Stimulated activated CD8-positive, alpha-beta memory T cell treated with anti-CD3 and anti-CD28 coated beads, Interleukin-12 subunit alpha, Interleukin-12 subunit beta, amount 100 ng/mL, for 1 hour (primary cell): ENCODE data around the gene AIF1L.
"Not testable (repeated sequence)": the region's sequence is repeated elsewhere in the genome, so short reads cannot be mapped to it uniquely, and the experiment has no call there.

Experiments used
- DNase-seq: peaks from one replicate; pipeline ENCODE4 v3.0.0-alpha.2; 2020; ENCODE audit warnings: low read depth

AIF1L gene

DNA sequence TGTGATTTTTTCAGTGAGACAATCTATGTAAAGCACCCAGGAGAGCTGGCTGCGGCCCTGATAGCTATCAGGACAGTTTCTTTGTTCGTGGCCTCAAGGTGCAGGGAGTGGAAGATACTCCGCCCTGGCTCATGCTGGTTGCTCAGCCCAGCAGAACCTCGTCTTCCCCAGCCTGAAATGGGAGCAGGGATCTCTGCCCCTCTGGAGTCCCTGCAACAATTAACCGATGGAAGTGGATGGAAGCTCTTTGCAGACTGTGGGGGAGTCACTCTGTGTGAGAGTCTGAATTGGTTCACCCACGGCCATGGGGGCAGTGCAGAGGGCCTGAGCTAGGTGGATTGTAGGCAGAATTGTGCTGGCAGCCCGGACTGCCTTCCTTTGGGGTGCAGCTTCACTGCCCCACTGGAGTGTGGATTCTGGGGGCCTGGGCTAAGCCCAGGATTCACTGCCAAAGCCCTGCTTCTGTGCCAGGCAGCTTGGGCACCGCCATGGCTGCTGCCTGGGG is 2.8 kb downstream of the AIF1L start:
- no peak for DNase-seq

DNA sequence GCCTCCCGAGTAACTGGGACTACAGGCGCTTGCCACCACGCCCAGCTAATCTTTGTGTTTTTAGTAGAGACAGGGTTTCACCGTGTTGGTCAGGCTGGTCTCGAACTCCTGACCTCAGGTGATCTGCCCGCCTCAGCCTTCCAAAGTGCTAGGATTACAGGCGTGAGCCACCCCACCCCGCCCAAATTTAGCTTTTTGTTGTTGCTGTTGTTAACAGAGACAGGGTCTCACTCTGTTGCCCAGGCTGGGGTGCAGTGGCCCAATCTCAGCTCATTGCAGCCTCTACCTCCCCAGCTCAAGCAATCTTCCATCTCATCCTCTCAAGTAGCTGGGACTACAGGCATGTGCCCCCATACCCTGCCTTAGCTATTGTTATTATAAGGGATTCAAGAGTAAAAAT is 3.5 kb downstream of the AIF1L start:
- not testable (repeated sequence) for DNase-seq

DNA sequence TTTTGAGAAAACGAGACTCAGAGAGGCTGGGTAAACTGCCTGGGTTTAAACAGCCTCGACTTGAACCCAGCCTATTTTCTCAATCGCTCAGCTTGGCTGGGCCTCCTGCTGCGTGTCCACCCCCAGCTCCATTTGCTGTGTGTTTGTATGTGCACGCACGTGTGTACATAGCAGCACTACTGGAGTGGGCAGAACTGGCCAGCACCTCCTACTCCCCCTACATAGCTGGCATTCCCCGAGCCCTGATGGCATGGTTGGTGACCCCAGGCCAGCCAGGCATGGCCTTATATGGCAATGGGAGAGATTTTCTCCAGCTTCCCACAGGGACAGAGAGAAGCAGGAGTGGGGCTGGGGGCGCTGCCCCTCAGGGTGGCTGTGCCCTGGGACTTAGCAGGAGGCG is 4.1 kb downstream of the AIF1L start:
- DNase-seq: no peak

DNA sequence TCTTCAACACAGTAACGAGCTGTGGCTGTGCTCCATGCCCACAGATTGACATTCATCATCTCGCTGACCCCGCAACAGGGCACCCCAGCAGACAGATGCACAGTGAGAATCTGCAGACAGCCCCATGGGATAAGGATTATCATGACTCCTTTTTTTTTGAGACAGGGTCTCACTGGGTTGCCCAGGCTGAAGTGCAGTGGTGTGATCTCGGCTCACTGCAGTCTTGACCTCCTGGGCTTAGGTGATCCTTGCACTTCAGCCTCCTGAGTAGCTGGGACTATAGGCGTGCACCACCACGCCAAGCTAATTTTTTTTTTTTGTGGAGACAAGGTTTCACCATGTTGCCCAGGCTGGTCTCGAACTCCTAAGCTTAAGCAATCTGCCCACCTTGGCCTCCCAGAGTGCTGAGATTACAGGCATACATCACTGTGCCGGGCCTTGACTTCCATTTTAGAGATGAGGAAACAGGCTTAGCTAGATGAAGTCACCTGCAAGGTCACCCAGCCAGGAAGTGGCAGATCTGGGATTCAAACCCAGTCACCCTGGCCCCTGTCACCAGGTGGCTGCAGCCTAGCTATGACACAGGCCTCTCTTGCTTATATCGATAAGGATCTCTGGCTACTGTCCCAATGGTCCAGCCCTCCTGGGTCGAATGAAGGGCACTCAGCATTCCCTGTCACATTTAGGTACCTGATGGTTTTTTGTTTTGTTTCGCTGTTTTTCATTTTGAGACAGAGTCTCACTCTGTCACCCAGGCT is 5.1 kb downstream of the AIF1L start:
- DNase-seq: no peak

DNA sequence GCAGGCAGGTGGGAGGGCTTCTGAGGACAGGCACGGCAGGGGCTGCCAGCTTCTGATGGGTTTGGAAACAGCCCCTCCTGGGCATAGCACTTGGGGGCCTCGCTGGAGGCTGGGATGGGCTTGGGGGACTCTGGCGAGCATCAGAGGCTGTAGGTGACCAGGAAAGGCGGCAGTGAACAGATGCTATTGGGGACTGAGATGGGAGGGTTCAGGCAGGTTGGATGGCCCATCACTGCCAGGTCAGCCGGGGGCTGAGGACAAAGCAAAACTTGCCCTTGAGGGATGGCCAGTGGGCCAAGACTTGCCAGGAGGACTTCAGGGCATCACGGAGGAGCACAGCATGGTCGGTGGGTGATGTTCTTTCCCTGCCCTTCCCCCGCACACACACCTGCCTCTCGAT is 6.7 kb downstream of the AIF1L start:
- DNase-seq: no peak

DNA sequence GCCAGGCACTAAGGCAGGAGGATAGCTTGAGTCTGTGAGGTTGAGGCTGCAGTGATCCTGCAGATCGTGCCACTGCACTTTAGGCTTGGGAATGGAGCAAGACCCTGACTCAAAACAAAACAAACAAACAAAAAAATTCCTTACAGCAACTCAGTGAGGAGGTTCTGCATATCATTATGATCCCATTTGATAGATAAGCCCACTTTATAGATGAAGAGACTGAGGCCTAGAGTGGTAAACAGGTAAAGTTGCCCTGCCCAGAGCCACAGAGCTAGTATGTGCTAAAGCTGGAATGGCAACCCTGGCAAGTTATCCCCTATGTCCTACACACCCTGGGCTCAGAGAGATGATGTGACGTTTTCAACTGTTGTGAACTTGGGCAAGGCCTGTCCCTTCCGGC is 7.2 kb downstream of the AIF1L start:
- no peak for DNase-seq

DNA sequence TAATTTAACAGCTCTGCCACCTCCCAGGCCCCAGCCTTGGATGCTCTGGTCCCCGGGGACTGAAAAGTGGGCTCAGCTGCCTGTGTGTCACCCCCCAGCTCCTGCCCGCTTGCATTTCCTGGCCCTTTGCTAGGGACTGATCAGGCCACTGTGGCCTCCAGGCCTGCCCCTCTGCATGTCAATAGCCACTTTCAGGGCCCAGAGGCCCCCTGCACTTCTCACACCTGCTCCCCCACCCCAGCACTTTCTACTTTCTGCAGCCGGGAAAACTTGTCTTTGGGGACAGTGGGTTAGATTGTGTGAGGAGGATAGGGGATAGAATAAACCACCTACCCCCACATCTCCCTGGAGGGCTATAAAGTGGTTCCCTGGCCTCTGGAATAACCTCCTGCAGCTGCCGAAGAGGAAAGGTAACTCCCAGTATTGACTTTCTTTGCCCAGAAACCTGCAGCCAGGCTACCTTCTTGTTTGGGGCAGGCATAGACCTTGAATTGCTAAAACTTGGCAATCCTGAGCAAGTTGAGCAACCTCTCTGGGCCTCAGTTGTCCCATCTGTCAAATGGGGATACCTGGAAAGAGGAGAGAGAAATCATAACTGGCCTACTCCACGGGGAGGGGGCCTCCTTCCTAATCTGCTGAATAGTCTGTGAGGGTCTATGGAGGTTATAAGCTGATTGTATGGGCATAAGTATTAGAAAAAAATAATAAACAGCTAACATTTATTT is 7.8 kb downstream of the AIF1L start:
- no peak for DNase-seq

DNA sequence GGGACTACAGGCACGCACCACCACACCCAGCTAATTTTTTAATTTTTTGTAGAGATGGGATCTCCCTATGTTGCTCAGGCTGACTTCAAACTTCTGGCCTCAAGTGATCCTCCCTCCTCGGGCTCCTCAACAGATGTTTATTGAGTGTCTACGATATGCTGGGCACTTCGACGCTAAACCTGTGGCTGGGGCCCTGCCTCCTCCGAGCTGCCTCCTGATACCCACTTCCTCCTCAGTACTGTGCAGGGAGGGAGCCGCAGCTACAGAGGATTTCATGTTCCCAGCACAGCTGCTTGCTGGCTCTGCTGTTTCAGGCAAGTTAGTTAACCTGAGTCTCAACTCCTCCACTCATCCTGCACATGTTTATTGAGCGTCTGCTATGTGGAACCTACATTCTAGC is 9.6 kb downstream of the AIF1L start:
- DNase-seq: no peak

DNA sequence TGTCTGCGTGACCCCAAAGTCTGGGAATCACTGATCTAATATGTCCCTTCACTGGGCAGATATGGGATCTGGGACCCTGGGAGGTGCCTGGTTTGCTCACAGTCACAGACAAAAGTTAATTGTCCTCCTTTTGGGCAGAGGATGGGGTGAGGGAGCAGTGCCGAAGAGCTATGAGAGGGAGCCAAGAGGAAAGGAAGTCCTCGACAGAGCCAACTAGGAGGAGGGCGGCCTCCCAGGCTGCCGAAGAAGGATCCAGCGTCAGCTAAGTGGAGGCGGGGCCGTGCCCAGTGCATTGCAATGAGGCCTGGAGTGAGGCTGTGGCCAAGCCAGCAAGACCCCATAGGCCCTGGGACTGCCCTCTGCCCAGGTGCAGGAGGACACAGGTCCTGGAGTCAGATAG is 11.4 kb downstream of the AIF1L start:
- no peak for DNase-seq

DNA sequence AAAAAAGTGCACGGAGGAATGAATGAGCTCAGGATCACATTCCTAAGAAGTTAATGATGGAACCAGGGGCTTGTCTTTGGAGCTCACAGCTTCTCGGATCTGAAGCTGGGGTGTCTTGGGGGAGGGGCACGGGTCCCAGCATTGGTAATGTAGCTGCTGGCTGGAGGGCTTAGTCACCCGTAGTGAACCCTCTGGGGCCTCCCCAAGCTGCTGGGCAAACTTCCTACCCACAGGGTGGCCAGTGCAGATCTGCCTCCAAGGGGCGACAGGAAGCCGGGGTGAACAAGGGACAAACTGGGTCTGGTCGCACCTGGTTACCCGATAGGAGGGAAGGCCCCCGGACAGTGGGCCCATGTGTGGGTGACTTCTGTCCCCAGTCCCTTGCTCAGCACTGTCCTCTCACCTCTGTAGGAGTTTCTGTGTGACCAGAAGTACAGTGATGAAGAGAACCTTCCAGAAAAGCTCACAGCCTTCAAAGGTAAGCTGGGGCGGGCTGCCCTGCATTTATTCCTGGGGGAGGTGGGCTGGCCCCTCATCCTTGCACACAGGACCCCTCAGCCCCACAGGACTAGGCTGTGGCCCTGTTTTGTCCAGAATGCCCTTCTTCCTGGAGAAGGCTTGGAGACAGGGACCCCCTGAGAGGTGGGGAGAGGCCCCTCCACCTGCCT is 15.0 kb downstream of the AIF1L start:
- DNase-seq: no peak

DNA sequence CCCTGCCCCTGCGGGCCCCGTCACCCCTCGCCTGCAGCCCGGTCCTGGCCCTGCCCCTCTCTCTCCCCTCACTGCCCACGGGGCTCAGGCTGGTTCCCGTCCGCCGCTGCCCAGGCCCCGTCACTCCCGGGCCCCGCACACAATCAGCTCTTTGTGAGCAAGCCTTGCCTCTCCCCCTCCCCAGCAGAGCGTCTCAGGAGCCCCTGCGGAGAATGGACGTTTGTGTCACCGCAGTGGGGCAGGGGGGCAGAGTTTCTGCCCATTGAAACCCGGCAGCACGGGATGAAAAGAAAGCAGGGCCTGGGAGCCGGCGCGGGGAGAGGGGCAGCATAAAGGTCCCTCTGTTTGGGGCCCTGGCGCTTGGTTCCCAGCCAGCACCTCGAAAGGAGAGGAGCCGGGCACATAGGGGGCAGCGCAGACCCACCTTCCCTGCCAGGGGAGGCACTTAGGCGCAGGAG is 15.6 kb downstream of the AIF1L start:
- no peak for DNase-seq

DNA sequence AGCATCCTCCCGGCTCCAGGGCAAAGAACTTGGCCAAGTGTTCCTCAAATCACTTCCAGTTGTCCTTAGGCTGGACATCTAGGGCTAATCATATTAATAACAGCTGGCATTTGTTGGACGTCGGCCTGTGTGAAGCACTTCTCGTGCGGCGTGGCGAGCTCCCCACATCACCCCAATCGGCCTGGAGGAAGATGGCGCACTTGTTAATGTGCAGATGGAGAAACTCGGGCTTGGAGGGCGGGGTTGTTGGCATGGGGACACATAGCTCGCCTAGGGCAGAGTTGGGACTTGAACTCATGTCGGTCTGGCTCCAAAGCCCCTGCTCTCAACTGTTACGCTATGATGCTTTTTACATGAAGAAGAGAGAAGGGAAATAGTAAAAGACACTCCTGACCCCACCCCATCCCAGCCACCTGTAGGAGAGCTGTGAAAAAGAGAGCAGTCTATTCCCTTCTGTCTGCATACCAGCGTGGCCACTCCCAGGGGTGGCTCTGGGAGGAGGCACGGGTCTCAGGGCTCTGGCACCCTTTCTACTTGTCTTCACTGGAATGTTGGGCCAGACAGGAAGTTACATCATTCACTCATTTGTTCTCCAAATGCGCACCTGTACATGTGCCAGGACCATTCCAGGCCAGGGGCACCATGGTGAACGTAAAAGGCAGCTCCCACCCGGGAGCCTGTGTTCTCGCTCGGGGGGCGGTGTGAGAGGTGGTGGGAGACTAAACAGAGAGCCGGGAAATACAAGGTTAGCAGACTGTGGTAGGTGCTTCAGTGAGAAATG is 16.2 kb downstream of the AIF1L start:
- no peak for DNase-seq

DNA sequence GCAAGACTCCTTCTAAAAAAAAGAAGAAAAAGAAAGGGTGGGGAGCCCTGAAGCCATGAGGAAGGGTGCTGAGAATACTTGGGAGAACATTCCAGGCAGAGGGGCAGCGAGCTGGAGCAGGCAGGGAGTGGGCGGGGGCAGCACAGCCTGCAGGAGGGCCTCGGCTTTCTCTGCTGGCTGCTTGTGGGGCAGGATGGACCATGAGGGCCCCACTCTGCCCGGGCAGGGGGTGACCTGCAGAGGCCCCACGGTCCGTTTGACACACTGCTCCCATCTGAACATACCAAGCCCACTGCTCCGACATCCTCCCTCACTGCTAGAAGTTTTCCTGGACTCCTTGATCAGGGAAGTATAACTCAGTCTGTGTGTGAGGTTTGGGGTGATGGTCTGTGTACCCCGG is 17.3 kb downstream of the AIF1L start:
- DNase-seq: no peak

DNA sequence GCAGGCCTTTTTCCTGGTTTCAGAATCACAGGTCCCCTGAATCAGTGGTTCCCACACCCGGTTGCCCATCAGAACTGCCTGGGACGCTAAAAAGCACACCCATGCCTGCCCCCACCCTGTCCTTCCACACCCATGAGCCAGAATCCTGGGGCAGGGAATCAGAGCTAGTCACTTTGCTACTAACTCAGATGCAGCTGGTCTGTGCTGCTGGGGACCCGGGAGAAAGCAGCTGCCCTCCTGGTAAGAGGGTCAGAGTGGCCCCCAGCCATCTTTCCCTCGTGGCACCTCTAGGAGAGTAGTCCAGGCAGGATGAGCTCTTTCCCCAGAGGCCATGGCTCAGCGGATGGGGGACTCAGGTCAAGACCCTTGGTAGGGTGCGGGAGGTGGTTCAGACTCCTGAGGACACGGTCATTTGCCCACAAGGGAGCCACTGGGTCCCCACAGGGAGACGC is 17.8 kb downstream of the AIF1L start:
- no peak for DNase-seq

DNA sequence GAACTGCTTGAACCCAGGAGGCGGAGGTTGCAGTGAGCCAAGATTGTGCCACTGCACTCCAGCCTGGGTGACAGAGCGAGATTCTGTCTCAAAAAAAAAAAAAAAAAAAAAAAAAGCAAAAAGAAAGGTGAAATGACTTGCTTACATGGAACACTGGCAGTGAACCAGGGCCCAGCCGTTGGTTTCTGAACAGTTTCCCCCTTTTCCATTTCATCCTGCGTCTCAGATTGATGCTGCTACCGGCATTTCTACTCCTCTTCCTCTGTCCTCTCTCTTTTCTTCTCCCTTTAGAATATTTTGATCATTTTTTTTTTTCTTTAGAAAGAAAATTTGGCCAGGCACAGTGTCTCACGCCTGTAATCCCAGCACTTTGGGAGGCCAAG is 19.0 kb downstream of the AIF1L start:
- DNase-seq: not testable (repeated sequence)

DNA sequence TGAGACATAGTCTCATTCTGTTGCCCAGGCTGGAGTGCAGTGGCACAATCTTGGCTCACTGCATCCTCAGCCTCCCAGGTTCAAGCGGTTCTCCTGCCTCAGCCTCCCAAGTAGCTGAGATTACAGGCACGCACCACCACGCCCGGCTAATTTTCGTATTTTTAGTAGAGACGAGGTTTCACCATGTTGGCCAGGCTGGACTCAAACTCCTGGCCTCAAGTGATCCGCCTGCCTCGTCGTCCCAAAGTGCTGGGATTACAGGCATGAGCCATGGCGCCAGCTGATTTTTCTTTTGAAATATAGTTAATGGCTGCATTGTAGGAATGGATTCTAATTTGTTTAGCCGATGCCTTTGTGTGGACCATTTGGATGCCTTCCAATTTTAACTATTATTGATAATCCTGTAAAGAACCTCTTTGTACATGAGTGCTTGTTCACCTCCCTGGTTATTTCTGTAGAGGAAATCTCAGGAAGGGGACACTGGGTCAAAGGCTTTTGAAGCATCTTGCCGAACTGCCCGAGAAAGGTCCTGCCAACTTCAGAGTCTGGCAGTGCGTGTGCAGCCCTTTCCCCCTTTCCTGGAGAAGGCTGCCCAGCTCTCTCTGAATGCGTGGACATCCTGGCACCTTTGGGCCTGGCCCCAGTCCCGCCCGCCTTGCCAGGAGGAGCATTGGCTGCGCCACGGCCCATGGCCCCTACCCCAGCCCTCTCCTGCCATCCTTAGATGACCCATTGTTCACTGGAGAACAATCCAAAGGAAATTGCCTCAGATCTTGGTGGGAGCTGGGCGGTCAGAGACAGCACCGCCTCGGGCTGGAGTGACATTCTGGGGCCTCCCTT is 20.2 kb downstream of the AIF1L start:
- no peak for DNase-seq

DNA sequence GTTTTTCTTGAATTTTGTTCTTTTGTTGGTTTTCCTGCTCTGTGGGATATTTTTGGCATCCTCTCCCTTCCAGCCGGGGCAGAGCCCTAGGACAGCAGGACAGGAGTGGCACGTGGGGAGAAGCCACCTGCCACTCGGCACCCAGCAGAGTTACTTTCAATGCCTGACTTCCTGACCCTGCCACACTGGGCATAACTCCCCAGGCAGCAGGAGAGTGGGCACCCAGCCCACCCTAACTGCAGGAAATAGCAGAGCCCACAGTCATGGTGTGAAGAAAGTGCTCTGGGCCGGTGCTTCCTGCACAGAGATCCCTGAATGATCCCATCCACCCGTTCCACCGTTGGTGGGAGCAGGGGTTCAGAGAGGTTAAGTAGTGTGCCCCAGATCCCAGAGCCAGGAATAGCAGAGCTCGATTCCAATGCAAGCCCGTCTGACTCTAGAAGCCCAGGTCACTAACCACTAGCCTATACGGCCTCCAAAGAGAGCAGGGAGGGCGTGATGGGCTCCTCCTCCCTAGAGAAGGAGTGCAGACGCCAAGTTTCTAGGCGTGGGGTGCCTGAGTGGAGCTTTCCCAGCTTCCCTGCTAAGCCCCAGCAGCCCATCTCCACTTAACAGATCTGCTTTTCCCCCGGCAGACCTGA is 20.9 kb downstream of the AIF1L start:
- no peak for DNase-seq

DNA sequence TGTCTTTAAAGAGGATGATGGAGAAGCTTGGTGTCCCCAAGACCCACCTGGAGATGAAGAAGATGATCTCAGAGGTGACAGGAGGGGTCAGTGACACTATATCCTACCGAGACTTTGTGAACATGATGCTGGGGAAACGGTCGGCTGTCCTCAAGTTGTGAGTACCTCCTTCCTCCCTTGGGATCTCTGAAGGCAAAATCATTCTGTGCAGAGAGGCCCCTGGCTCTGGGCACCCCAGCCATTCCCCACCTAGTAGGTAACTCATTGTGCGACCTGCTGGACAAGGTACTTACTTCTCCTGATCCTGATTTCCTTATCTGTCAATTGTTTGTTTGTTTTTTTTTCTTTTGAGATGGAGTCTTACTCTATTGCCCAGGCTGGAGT is 21.4 kb downstream of the AIF1L start:
- no peak for DNase-seq

DNA sequence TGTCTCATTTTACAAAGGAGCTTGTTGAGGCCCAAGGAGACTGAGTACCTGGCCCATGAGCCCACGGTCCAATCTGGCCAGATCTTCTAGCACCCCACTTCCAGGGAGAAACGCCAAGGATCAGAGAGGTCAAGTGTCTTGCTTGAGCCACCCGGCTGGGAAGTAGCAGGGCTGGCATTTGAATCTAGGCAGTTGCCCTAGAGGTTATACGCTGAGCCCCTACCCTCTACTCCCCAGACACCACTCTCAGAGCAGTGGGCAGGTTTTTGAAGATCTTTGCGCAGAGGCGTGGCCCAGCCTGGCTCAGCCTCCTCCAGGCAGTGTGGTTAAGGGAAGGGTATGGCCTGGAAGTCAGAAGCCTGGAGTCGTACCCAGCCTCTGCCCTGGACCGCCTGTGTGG is 23.3 kb downstream of the AIF1L start:
- DNase-seq: no peak

DNA sequence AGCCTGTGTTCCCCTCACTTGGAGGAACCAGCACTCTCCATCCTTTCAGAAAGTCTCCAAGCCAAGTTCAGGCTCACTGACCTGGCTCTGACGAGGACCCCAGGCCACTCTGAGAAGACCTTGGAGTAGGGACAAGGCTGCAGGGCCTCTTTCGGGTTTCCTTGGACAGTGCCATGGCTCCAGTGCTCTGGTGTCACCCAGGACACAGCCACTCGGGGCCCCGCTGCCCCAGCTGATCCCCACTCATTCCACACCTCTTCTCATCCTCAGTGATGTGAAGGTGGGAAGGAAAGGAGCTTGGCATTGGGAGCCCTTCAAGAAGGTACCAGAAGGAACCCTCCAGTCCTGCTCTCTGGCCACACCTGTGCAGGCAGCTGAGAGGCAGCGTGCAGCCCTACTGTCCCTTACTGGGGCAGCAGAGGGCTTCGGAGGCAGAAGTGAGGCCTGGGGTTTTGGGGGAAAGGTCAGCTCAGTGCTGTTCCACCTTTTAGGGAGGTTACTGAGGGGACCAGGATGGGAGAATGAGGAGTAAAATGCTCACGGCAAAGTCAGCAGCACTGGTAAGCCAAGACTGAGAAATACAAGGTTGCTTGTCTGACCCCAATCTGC is 24.4 kb downstream of the AIF1L start:
- DNase-seq: no peak
